SK-N-MC (cell line): Measurements from ENCODE around the gene CFAP77.

Experiments used
- EZH2 ChIP-seq: fragments of 200-600 bp; sonication (generic); IDR thresholded peaks from one replicate; pipeline ENCODE4 v1.6.1; 2017; ENCODE audit warnings: antibody characterized with exemption
- FOXP2 ChIP-seq: optimal IDR thresholded peaks from 2 replicates; pipeline ENCODE3; 2011; ENCODE audit warnings: mild to moderate bottlenecking, moderate library complexity; ENCODE audit not compliant: insufficient read depth; ENCODE audit errors: extremely low read length, control extremely low read depth
- POLR2AphosphoS5 ChIP-seq: IDR thresholded peaks from 2 replicates; pipeline ENCODE4 v1.6.1; 2012; ENCODE audit warnings: mild to moderate bottlenecking, low read depth, low read length, borderline replicate concordance

GRCh38 chr9:132460240-132460639, 50.2 kb downstream of the CFAP77 start:
- no peak for TF ChIP-seq EZH2
- no peak for TF ChIP-seq FOXP2
- TF ChIP-seq POLR2AphosphoS5, result no peak
